IMR-90 (cell line): ENCODE results near the gene PPIA. TPM values are rescaled to one million over a fixed set of nuclear protein-coding genes. Genes with fewer than 3 reads are reported as not detected.

Experiments
- CHD1 ChIP-seq: IDR thresholded peaks from 2 replicates; pipeline ENCODE4 v1.6.1; 2012; ENCODE audit warnings: low read depth, low read length, improper control_type of control experiment
- ELK1 ChIP-seq: fragments of 150-350 bp; IDR thresholded peaks from 2 replicates; pipeline ENCODE4 v1.6.1; 2016; ENCODE audit warnings: low read depth, mild to moderate bottlenecking, low read length, moderate library complexity, borderline replicate concordance
- FOS ChIP-seq: fragments of 150-350 bp; IDR thresholded peaks from 2 replicates; pipeline ENCODE4 v1.6.1; 2016; ENCODE audit warnings: low read depth, low read length
- POLR2A ChIP-seq: IDR thresholded peaks from 2 replicates; pipeline ENCODE4 v1.6.1; 2012; ENCODE audit warnings: mild to moderate bottlenecking, low read depth, low read length
- USF2 ChIP-seq: fragments of 150-350 bp; IDR thresholded peaks from 2 replicates; pipeline ENCODE4 v1.6.1; 2017; ENCODE audit warnings: mild to moderate bottlenecking, antibody characterized with exemption, low read length, low read depth
- polyA plus RNA-seq, 3 experiments: library from polyadenylated mRNA; depleted of rRNA; stranded (reverse); fragments of >200 nt; gene quantifications; 2 replicates each; pipeline ENCODE4 v1.2.3, GENCODE V29; 2012; ENCODE audit warnings: low replicate concordance in 1 of 3
- total RNA-seq: library from RNA; depleted of rRNA; stranded (reverse); fragments of >200 nt; gene quantifications from 2 replicates; pipeline ENCODE4 v1.2.3, GENCODE V29; 2012

PPIA gene
- total and polyA plus RNA-seq, 2 of the 4 experiments (the other 2 are of a cell fraction), result 3,396 to 4,883 TPM

DNA sequence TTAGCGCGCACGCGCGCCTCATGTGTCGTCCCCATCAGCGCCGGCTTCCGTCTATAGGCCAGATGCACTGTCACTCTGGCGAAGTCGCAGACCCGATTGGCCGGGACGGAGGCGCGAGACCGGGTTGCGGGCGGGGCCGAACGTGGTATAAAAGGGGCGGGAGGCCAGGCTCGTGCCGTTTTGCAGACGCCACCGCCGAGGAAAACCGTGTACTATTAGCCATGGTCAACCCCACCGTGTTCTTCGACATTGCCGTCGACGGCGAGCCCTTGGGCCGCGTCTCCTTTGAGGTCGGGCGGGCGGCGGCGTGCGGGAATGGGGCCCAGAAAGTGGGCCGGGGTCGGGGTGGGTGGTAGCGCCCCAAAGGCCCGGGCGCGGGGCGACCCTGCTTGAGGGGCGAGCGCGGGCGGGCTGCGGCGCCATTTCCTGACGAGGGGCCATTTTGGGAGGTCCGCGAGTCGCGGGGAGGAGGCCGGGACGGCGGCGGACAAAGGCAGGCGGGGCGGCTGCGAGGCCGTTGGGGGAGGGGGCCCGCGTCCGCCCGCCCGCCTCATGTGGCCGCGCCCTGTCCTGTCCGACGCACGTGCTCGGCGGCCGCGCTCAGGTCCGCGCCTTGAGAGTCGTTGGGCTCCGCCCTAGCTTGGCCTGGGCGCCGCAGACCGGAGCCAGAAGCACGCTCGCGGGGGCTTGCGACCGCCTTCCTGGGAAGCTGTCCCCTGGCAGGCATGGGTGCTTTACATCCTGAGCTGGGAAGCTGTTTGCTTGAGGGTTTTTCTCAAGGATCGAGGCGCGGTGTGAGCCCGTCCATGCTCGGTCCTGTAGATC lies at the start of gene PPIA (continued):
- TF ChIP-seq USF2 (peak; percentile 49), CHD1 (no peak), POLR2A (peak; percentile 96), FOS (peak; percentile 52; the same call in 1 of the 2 replicates), ELK1 (no peak)
